Measurements from ENCODE around the gene MAML1. TPM values are rescaled to one million over a fixed set of nuclear protein-coding genes. Genes with fewer than 3 reads are reported as not detected.

Gene MAML1
- total and polyA plus RNA-seq, 10 of the 15 experiments (the other 5 are each of a cell fraction or from before 2014, with no cell fraction given): 0.42 to 23.9 (median 7.3) TPM

DNA sequence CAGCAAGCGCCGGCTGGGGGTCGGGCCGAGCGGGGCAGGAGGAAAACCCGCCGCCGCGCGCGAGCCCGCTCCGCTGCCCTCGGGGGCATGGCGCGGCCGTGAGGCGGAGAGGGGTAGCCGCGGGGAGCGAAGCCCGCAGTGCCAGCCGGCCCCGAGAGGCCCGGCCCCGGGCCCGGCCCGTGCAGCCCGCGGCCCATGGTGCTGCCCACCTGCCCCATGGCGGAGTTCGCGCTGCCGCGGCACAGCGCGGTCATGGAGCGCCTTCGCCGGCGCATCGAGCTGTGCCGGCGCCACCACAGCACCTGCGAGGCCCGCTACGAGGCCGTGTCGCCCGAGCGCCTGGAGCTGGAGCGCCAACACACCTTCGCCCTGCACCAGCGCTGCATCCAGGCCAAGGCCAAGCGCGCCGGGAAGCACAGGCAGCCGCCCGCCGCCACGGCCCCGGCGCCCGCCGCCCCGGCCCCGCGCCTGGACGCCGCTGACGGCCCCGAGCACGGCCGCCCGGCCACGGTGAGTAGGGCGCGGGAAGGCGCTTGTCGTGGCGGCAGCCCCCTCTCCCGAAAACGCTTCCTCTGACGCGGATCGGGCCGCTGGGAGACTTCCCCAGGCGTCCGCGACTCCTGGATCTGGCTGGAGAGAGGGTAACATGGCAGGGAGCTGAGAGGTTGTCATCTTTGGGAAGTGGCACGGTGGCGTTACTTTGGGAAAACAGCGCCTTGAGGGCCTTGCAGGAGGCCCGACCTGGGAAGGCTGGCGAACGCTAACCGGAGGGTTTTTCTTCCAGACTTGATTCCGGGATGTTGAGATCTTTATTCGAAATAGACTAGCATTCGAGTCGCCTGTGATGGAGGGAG lies 523 bp downstream of the MAML1 start (continued):
- TF ChIP-seq, protein P1, sequence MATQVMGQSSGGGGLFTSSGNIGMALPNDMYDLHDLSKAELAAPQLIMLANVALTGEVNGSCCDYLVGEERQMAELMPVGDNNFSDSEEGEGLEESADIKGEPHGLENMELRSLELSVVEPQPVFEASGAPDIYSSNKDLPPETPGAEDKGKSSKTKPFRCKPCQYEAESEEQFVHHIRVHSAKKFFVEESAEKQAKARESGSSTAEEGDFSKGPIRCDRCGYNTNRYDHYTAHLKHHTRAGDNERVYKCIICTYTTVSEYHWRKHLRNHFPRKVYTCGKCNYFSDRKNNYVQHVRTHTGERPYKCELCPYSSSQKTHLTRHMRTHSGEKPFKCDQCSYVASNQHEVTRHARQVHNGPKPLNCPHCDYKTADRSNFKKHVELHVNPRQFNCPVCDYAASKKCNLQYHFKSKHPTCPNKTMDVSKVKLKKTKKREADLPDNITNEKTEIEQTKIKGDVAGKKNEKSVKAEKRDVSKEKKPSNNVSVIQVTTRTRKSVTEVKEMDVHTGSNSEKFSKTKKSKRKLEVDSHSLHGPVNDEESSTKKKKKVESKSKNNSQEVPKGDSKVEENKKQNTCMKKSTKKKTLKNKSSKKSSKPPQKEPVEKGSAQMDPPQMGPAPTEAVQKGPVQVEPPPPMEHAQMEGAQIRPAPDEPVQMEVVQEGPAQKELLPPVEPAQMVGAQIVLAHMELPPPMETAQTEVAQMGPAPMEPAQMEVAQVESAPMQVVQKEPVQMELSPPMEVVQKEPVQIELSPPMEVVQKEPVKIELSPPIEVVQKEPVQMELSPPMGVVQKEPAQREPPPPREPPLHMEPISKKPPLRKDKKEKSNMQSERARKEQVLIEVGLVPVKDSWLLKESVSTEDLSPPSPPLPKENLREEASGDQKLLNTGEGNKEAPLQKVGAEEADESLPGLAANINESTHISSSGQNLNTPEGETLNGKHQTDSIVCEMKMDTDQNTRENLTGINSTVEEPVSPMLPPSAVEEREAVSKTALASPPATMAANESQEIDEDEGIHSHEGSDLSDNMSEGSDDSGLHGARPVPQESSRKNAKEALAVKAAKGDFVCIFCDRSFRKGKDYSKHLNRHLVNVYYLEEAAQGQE (IDR thresholded peaks at IDR 0.05; ENCODE audit: low read depth, low read length): no peak
- peak; percentile 51; the same call in 1 of the 2 replicates for TF ChIP-seq ASH2L (IDR thresholded peaks at IDR 0.05; ENCODE audit: borderline replicate concordance, low read depth)
- TF ChIP-seq, protein P2, sequence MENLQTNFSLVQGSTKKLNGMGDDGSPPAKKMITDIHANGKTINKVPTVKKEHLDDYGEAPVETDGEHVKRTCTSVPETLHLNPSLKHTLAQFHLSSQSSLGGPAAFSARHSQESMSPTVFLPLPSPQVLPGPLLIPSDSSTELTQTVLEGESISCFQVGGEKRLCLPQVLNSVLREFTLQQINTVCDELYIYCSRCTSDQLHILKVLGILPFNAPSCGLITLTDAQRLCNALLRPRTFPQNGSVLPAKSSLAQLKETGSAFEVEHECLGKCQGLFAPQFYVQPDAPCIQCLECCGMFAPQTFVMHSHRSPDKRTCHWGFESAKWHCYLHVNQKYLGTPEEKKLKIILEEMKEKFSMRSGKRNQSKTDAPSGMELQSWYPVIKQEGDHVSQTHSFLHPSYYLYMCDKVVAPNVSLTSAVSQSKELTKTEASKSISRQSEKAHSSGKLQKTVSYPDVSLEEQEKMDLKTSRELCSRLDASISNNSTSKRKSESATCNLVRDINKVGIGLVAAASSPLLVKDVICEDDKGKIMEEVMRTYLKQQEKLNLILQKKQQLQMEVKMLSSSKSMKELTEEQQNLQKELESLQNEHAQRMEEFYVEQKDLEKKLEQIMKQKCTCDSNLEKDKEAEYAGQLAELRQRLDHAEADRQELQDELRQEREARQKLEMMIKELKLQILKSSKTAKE (IDR thresholded peaks at IDR 0.05; ENCODE audit: low read depth, poor library complexity, severe bottlenecking): no peak
- TF ChIP-seq SMARCA5 (IDR thresholded peaks at IDR 0.05): peak; percentile 55; the same call in 1 of the 2 replicates
- TF ChIP-seq PAX5 (IDR thresholded peaks at IDR 0.05; ENCODE audit: borderline replicate concordance, low read depth, low read length): no peak
- TF ChIP-seq EZH2 (IDR thresholded peaks at IDR 0.05; ENCODE audit: borderline replicate concordance, control insufficient read depth, low read depth, low read length): no peak
- TF ChIP-seq IKZF1 (conservative IDR thresholded peaks at IDR 0.05): peak; percentile 58; the same call in 1 of the 2 replicates
- peak; percentile 81 for TF ChIP-seq GATAD2B (conservative IDR thresholded peaks at IDR 0.05; ENCODE audit: low read depth)
- TF ChIP-seq, protein P3, sequence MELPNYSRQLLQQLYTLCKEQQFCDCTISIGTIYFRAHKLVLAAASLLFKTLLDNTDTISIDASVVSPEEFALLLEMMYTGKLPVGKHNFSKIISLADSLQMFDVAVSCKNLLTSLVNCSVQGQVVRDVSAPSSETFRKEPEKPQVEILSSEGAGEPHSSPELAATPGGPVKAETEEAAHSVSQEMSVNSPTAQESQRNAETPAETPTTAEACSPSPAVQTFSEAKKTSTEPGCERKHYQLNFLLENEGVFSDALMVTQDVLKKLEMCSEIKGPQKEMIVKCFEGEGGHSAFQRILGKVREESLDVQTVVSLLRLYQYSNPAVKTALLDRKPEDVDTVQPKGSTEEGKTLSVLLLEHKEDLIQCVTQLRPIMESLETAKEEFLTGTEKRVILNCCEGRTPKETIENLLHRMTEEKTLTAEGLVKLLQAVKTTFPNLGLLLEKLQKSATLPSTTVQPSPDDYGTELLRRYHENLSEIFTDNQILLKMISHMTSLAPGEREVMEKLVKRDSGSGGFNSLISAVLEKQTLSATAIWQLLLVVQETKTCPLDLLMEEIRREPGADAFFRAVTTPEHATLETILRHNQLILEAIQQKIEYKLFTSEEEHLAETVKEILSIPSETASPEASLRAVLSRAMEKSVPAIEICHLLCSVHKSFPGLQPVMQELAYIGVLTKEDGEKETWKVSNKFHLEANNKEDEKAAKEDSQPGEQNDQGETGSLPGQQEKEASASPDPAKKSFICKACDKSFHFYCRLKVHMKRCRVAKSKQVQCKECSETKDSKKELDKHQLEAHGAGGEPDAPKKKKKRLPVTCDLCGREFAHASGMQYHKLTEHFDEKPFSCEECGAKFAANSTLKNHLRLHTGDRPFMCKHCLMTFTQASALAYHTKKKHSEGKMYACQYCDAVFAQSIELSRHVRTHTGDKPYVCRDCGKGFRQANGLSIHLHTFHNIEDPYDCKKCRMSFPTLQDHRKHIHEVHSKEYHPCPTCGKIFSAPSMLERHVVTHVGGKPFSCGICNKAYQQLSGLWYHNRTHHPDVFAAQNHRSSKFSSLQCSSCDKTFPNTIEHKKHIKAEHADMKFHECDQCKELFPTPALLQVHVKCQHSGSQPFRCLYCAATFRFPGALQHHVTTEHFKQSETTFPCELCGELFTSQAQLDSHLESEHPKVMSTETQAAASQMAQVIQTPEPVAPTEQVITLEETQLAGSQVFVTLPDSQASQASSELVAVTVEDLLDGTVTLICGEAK (IDR thresholded peaks at IDR 0.05; ENCODE audit: borderline replicate concordance): no peak
- TF ChIP-seq BACH1 (IDR thresholded peaks at IDR 0.05; ENCODE audit: borderline replicate concordance): peak; percentile 67; the same call in 1 of the 2 replicates
- no peak for TF ChIP-seq CHD4 (IDR thresholded peaks at IDR 0.05)
- TF ChIP-seq, protein P4, sequence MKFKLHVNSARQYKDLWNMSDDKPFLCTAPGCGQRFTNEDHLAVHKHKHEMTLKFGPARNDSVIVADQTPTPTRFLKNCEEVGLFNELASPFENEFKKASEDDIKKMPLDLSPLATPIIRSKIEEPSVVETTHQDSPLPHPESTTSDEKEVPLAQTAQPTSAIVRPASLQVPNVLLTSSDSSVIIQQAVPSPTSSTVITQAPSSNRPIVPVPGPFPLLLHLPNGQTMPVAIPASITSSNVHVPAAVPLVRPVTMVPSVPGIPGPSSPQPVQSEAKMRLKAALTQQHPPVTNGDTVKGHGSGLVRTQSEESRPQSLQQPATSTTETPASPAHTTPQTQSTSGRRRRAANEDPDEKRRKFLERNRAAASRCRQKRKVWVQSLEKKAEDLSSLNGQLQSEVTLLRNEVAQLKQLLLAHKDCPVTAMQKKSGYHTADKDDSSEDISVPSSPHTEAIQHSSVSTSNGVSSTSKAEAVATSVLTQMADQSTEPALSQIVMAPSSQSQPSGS (IDR thresholded peaks at IDR 0.05; ENCODE audit: low read length): no peak
